ENCODE results near the gene NDUFA8. TPM values are rescaled to one million over a fixed set of nuclear protein-coding genes. Genes with fewer than 3 reads are reported as not detected.

The NDUFA8 gene
- total RNA-seq, 1 donor from 2014 or later = 45.2 TPM

DNA sequence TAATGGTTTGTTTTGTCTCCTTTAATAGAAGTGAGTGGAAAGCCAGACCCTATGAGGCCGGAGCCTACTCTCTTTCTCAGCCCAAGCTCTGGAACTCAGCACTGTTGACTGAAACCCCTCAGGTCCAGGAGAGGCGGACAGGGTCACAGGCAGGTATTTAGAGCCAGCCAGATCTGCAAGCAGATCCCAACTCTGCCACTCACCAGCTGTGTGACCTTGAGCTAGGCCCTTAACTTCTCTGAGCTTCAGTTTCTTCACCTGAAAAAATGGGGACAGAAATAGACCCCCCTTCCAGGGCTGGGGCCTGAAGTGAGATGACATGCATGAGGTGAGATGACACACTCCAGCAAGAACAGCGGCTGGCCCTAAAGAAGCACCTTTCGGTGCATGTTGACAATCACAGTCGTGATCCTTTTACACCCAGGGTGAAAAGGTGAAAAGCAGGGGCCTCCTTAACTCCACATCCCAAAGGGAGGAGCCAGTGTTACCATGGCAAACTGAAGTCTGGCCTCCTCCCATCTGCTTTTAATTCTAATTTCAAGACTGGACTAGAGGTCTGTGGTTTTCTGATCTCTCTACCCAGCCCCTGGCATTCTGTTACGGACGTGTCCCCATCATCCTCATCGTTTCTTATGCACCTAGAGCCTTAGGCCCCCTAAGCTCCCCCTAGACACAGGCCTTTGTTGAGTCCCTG lies 27.3 kb upstream of the NDUFA8 start:
- H3K9me3 Mint-ChIP-seq (ENCODE audit: unreplicated experiment) = no peaks in the 10 kb centered on the region
- no peaks in the 10 kb centered on the region for H3K36me3 Mint-ChIP-seq (ENCODE audit: low read depth, unreplicated experiment)
- no peak overlapping the region for H3K27ac Mint-ChIP-seq (ENCODE audit: unreplicated experiment)
- DNase-seq (ENCODE audit: low spot score) = no peak
- no peak overlapping the region for H3K4me3 Mint-ChIP-seq (ENCODE audit: unreplicated experiment)
- TF ChIP-seq, protein P1, sequence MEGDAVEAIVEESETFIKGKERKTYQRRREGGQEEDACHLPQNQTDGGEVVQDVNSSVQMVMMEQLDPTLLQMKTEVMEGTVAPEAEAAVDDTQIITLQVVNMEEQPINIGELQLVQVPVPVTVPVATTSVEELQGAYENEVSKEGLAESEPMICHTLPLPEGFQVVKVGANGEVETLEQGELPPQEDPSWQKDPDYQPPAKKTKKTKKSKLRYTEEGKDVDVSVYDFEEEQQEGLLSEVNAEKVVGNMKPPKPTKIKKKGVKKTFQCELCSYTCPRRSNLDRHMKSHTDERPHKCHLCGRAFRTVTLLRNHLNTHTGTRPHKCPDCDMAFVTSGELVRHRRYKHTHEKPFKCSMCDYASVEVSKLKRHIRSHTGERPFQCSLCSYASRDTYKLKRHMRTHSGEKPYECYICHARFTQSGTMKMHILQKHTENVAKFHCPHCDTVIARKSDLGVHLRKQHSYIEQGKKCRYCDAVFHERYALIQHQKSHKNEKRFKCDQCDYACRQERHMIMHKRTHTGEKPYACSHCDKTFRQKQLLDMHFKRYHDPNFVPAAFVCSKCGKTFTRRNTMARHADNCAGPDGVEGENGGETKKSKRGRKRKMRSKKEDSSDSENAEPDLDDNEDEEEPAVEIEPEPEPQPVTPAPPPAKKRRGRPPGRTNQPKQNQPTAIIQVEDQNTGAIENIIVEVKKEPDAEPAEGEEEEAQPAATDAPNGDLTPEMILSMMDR (IDR thresholded peaks at IDR 0.05; ENCODE audit: unreplicated experiment) = no peak
- H3K27me3 Mint-ChIP-seq (ENCODE audit: unreplicated experiment) = peaks cover 2% of the 10 kb centered on the region
- H3K4me1 Mint-ChIP-seq (ENCODE audit: unreplicated experiment) = peaks cover 3% of the 10 kb centered on the region

DNA sequence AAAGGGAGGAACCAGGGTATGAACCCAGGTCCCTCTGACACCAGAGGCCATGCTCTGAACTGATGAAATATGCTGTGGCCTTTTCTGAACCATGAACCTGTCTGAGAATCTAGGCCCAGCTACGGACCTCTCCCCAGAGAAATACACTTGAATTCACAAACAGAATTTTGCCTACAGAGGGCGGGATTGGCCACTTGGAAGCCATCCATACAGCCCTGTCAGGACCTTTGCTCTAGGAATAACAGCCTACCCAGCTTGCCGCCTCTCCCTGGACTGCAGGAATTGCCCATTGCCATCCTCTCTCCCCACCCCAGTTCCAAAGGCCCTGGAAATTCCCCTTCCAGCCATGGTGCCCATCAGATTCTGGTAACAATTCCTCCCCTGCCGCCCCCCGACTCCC lies 26.7 kb upstream of the NDUFA8 start:
- peak; percentile 27 for DNase-seq (ENCODE audit: low spot score)
- H3K27me3 Mint-ChIP-seq (ENCODE audit: unreplicated experiment) = peaks cover 2% of the 10 kb centered on the region
- TF ChIP-seq, protein P1 (IDR thresholded peaks at IDR 0.05; ENCODE audit: unreplicated experiment) = no peak
- H3K4me3 Mint-ChIP-seq (ENCODE audit: unreplicated experiment) = no peak overlapping the region
- peaks cover 3% of the 10 kb centered on the region for H3K4me1 Mint-ChIP-seq (ENCODE audit: unreplicated experiment)
- H3K36me3 Mint-ChIP-seq (ENCODE audit: low read depth, unreplicated experiment) = no peaks in the 10 kb centered on the region
- no peaks in the 10 kb centered on the region for H3K9me3 Mint-ChIP-seq (ENCODE audit: unreplicated experiment)
- H3K27ac Mint-ChIP-seq (ENCODE audit: unreplicated experiment) = no peak overlapping the region

DNA sequence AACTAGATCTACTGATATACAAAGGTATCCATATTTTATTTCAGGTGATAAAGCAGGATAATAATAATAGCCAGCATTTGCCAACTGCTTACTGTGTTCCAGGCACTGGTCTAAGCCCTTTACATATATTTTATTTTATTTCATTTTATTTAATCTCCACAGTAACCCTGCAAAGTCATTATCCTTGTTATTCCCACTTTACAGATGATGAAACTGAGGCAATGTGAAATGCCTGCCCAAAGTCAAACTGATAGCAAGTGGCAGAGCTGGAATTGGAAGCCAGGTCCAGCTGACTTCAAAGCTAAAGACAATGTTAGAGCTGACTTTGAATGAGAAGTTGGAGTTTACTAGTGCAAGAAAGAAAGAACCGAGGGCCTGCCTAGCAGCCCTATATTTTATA lies 25.0 kb upstream of the NDUFA8 start:
- H3K4me3 Mint-ChIP-seq (ENCODE audit: unreplicated experiment) = no peak overlapping the region
- no peak overlapping the region for H3K27ac Mint-ChIP-seq (ENCODE audit: unreplicated experiment)
- DNase-seq (ENCODE audit: low spot score) = no peak
- no peaks in the 10 kb centered on the region for H3K36me3 Mint-ChIP-seq (ENCODE audit: low read depth, unreplicated experiment)
- TF ChIP-seq, protein P1 (IDR thresholded peaks at IDR 0.05; ENCODE audit: unreplicated experiment) = no peak
- no peaks in the 10 kb centered on the region for H3K9me3 Mint-ChIP-seq (ENCODE audit: unreplicated experiment)
- H3K27me3 Mint-ChIP-seq (ENCODE audit: unreplicated experiment) = peaks cover 2% of the 10 kb centered on the region
- peaks cover 3% of the 10 kb centered on the region for H3K4me1 Mint-ChIP-seq (ENCODE audit: unreplicated experiment)

DNA sequence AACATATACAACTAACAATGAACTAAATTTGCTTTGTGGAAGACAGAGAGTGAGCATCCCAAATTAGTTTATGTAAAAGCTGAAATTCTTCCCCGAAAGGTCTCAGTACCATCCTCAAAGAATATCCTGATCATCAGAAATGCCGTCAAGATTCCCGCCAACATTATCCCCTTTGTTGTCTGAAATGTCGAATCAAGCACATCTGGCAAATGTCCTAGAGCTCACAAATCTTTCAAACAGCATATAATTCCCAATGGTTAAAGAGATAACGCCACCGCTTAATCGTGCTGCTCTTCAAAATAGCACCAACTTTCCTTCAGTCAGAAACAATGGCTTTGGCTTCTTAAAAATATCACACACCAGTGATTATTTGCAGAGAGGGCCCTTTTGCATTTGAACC lies 23.9 kb upstream of the NDUFA8 start:
- DNase-seq (ENCODE audit: low spot score) = no peak
- H3K9me3 Mint-ChIP-seq (ENCODE audit: unreplicated experiment) = no peaks in the 10 kb centered on the region
- H3K4me1 Mint-ChIP-seq (ENCODE audit: unreplicated experiment) = peaks cover 3% of the 10 kb centered on the region
- no peak overlapping the region for H3K27ac Mint-ChIP-seq (ENCODE audit: unreplicated experiment)
- TF ChIP-seq, protein P1 (IDR thresholded peaks at IDR 0.05; ENCODE audit: unreplicated experiment) = no peak
- H3K27me3 Mint-ChIP-seq (ENCODE audit: unreplicated experiment) = peaks cover 2% of the 10 kb centered on the region
- H3K4me3 Mint-ChIP-seq (ENCODE audit: unreplicated experiment) = no peak overlapping the region
- H3K36me3 Mint-ChIP-seq (ENCODE audit: low read depth, unreplicated experiment) = no peaks in the 10 kb centered on the region

DNA sequence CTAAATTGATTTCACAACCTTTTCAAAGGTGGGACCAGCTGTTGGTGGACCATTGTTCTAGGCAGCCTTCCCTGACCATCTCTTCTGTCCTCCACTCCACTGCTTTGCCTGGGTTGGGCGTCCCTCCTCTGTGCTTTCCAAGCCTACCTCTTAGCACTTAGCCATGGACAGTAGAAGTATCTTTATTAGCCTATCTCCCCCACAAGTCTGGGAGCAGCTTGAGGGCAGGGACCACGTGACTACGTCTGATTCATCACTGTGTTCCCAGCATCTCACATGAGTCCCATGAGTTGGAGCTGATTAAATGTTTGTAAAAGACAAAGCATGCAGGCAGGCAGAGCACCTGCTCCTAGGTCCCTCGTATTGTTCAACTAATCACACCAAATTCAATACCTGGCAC lies 21.1 kb upstream of the NDUFA8 start:
- peaks cover 3% of the 10 kb centered on the region for H3K4me1 Mint-ChIP-seq (ENCODE audit: unreplicated experiment)
- no peak overlapping the region for H3K4me3 Mint-ChIP-seq (ENCODE audit: unreplicated experiment)
- no peak overlapping the region for H3K27ac Mint-ChIP-seq (ENCODE audit: unreplicated experiment)
- TF ChIP-seq, protein P1 (IDR thresholded peaks at IDR 0.05; ENCODE audit: unreplicated experiment) = no peak
- no peak for DNase-seq (ENCODE audit: low spot score)
- no peaks in the 10 kb centered on the region for H3K36me3 Mint-ChIP-seq (ENCODE audit: low read depth, unreplicated experiment)
- peaks cover 2% of the 10 kb centered on the region for H3K27me3 Mint-ChIP-seq (ENCODE audit: unreplicated experiment)
- no peaks in the 10 kb centered on the region for H3K9me3 Mint-ChIP-seq (ENCODE audit: unreplicated experiment)

All from endothelial cell (in vitro differentiated cells).